Right renal pelvis (tissue), 4 donors: ENCODE measurements around the gene UBE2D2. TPM values are rescaled to one million over a fixed set of nuclear protein-coding genes. Genes with fewer than 3 reads are reported as not detected.

Source experiments
- DNase-seq, 4 donors: peaks; one replicate each; pipeline ENCODE4 v3.0.0-alpha.2; 2013; ENCODE audit warnings: low read depth in 4 of 4, low spot score in 3 of 4, missing footprints in 1 of 4
- polyA plus RNA-seq, 4 donors: library from polyadenylated mRNA; unstranded; fragments of 120-200 nt; gene quantifications; one replicate each; pipeline ENCODE4 v1.2.1, GENCODE V29; 2013; ENCODE audit not compliant: insufficient read length in 4 of 4

Gene UBE2D2
- polyA plus RNA-seq, 4 donors: 153 to 209 (median 197) TPM

DNA sequence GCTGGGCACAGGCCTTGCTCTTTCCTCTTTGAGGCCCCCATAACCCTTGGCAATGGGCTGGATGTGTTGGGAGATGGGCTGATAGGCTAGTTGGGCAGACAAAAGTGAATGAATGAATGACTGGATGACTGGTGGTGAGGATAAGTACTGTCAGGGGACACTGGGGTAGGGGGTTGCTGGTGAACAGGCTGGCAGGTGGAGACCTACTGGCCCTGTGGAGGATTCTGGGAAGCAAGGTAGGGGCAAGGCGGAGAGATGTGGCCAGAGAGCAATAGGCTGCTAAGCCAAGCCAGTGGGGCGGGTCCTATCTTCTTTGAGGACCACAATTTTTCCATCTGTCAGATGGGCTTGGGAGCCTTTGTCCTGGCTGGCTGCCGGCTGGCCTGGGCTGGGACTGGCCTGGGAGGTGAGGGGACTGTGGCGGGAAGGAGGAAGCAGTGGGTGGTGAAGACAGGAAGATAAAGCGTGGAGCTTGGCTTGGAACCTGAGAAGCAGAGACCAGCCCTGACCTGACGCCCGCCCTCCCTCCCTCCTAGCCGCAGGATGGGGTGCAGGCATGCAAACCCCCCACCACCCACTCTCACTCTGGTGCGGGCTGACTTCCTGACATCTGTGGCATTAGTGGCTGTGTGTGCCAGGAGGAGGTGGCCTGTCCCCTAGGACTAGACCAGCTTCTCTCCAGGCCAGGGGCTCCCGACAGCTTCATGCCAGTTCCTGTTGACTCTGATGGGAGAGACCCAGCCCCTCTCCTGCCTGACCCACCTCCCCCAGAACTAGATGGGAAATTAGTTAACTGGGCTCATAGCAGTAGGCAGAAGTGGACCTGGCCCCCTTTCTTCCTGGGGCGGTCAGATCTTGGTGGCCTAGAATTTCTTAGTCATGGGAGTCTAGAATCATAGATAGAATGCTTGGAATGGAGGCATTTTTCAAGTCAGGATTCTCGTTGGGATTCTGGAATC lies 96.5 kb downstream of the UBE2D2 start:
- no peak for DNase-seq

DNA sequence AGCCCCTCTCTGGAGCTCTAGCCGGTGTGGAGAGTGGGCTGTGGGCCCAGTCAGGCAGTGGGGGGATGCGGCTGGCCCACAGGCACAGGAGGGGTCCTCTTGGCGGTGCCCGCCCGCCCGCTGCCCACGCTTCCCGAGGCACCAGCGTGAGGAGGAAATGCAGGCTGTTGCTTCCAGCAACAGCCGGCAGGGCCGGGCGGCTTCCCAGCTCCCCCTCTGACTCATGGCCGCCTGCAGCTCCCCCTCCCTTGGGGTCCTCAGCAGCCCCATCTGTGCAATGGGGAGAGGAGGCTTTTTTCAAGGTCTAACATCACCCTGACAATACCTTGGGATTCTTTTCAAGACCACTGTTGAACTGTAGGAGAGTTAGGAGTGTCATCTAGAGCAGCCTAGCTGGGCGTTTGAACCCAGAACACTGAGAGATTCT lies 97.4 kb downstream of the UBE2D2 start:
- DNase-seq: no peak

DNA sequence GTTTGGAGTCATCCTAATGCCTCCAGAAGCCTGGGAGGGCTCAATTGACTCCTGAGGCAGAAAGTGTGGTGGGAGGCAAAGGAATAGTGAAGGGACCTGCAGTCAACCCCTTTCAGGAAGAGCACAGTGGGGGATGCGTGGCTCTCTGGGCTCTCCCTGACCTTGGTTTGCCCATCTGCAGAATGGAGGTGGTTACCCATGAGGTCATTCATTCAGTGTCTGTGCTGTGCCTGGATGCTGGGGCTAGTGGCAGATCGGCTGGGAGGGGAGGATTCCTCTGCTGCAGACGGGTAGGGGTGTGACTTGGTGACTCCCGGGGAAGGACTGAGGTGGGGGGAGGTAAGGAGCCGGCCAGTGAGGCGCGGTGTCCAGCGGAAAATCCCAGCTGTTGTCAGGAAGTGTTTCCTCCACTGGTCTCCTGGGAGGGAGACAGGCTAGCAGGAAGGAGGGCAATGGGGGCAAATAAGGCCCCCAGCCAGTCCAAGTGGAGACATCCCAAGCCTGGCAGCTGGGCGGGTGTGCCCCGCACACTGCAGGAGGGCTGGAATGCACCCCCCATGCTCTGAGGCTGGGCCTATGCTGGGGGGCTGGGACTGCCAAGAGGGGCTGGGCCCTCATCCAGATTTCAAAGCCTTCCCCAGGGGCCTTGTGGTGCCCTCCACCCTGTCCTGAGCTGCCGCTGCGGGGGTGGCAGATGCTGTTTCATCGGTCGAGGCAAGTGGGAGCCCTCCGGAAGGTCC lies 98.0 kb downstream of the UBE2D2 start:
- no peak for DNase-seq

DNA sequence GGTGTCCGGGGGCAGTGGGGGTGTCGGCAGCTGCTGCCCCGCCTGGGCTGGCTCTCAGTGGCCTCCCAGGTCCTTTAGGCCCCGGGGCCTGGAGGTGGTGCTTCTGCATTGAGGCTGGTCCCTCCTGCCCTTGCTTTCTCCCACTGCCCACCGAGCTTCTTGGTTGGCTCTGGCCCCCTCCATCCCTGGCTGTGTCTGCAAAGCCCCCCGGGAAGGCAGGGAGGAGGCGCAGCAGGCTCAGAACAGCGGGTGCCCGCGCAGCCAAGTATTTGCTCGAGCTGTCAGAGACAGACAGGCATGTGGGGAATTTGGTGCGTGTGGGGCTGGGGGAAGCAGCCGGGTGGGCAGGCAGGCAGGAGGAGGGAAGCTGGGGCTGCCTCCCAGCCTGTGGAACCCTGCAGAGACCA lies 98.6 kb downstream of the UBE2D2 start:
- no peak for DNase-seq

DNA sequence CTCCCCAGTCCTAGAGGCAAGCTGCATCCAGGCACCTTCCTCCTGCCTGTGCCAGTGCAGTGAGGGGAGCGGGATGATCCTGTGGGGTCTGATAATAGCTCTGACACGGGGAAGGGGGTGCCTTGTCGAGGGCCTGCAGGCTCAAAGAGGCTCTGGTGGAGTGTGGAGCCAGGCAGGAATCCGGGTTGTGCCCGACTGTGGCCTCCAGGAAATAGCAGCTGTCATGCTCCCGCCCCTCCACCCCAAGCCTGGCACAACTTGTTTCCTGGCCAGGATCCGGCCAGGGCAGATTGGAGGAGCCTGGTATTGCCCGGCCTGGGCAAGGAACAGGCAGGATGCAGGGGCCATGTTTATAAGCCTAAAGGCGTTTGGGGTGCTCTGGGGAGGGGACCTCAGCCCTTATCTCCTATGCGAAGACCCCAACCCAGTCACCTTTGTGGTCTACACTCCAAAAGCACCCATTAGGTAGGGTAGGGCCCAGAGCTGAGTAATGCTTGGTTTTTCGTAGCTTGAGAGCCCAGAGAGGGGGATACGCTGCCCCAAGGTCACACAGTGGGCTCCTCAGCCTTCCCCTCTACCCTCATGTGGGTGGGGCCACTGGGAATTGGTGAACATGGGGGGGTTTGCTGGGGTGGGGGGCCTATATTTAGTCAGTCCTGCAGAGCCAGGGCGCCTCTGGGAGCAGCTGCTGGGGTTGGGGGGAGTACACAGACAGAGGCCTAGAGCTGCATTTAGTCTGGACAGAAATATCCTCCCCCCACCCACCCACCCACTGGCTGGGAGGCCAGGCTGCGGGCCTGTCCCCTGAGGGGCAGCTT lies 99.2 kb downstream of the UBE2D2 start:
- DNase-seq: no peak

DNA sequence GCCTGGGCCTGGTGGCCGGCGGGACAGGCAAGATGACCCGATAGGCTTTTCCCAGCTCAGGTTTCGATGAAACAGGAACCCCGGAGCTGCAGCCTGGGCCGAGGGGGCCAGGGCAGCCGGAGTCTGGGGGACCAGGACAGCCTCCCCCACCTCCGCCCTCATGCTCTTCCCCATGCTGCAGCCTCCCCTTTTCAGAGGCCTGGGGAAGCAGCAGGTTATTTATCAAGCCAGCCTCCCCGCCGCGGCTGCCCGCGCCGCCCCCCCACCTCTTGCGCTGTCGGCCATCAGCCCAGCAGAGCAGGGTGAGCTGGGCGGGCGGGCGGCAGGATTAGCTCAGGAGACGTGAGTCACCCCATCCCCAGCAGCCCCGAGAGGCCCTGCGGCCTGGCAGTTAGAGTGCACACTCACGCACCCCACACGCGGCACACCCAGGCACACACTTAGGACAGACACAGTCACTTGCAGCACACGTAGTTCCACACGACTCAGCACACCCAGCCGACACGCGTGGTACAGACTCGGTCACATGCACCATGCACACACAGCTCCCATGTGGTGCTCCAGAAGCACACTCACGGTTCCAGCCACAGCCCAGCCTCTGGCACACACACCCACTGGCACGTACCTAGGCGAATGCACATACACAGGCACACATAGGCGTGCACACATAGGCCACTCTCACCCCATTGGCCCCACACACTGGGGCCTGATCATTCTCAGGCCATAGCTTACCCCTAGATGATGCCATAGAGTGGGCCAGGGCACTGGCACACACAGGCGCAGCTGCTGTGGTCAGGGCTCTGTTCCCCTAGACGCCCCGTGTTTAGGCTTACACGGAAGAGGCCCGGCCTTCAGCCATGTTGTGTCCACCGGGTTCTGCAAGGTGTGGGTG lies 100.0 kb downstream of the UBE2D2 start:
- no peak for DNase-seq

DNA sequence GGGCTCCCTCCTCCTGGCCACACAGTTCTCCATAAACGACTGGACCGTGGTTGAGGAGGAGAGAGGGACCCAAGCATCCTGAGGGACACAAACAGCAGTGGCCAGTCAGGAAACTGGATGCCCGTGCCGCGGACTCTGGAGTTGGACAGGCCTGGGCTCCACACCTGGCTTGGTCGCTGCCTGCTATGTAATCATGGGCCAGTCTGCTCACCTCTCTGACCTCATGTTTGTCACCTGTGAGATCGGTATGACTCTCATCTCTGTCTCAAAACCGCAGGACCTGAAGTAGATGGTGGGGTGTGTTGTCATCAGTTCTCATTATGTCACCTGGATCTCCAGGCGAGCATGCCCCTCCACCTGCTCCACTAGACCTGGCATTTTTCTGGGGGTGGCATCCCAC lies 101.5 kb downstream of the UBE2D2 start:
- DNase-seq: no peak

DNA sequence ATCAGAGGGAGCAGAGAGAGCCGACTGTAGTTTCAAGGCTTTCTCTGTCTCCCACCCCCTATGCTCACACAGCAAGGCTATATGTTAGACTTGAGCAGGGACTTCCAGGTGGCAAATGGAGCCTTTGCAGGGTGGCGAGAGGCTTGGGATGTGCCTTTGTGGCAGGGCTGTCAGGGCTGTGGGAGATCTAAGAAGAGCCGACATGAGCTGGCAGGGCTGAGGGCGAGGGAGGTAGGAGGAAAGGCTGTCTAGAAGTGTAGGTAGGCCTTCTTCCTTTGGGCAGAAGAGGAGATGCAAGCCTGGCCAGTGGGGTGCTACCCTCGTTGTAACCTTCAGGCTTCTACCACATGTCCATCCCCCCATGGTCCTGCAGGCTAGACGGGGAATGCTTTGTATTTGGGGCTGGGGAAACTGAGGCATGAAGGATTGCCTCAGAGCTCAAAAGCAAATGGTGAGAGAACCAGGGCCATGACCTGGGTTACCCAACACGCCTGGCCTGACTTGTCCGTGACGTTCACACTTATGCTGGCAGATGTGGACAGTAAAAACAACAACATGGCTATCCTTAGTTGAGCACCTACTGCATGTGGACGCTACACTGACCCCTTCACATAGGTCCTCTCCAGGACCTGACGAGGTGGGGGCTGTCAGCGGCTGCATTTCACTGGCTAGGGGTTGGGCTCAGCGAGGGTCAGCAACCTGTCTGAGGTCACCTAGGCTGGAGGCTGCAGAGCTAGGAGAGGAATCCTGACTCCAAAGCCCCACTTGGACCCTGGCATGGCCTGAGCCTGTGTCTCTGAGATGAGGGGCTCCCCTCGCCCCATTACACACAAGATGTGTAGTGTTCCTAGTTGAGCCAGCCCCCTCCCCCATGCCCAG lies 102.3 kb downstream of the UBE2D2 start:
- DNase-seq: no peak

DNA sequence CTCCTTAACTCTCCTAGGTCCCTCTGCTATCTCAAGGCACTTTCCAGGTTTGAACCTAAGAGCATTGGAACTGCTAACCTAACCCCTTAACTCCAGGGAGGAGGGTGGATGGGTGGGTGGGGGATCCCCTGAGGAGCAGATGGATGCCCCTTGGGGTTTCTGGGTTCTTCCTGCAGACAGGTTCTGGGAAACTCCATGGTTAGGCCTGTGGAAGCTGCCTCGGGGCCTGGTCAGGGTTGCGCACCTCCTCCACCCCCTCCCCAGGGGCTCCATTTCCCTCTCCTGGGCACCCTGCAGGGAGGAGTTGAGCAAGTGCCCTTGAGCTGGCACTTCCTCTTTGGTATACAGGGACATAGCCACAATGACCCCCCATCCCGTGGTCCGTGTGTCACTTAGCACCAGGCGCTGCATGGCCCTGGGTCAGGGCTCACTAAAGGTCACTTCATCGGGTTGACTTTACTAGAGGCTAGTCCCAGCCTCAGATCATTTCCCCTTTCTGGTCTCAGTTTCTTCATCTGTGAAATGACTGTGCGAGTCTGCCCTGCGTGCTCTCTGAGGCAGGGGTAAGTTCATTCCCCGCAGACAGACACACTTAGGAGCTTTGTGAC lies 103.1 kb downstream of the UBE2D2 start:
- DNase-seq: no peak

DNA sequence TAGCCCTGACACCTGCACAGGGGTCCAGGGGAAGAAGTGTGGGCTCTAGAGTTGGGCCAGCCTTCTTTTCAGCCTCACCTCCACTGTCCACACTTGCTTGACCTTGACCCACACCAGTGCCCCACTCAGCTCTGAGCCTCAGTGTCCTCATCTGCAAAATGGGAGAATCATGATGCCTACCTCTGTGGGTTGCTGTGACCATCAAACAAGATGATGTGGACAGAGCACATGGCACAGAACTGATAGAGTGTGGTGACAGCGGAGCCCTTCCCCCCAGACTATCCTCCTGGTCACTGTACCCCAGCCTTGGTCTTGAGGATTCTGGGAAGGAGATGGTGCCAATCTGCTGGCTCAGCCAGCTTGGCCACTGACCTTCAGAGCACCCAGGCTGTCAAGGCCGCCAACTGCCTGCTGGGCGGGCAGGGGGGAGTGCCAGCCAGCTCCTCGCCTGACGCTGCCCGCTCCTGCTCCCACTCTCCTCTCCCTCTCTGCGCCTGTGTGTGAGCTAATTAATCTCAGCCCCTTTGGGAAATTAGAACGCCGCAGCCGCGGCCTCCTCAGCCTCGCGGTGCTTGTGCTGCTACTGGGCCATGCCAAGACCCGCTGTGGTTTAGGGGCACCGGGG lies 103.7 kb downstream of the UBE2D2 start:
- no peak for DNase-seq

DNA sequence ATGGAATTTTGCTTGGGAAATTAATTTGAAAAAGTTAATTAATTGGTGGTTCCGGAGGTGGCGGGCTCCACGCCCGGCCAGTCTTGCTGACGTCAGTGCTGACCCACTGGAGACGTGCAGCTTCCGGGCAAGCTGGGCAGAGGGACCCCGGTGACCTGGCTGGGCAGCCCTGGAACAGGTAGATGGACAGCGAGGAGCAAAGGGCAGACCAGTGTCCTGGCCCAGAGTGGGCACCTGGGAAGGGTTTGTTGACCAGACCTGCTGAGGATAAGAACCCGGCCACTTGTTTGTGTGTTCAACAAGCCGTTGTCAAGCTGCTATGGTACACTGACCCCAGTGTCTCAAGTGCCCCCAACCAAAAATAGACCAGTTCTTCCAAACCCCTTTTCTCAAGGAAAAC lies 104.5 kb downstream of the UBE2D2 start:
- no peak for DNase-seq

DNA sequence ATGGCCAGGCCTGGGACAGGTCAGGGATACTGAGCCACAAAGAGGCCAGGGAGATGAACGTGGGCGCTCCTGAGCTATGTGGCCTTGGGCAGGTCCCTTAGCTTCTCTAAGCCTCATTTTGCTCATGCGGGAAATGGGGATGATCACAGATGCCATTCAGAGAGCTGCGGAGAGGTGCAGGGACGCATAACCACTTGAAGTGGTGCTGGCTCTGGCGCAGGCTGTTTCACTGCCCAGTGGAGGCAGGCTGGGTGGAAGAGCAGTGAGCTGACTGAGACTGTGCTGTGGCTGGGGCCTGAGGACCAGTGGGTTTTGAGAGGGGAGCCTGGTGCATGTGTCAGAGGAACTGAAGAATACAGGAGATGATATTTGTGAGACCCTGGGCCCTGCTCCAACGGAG lies 105.4 kb downstream of the UBE2D2 start:
- no peak for DNase-seq

DNA sequence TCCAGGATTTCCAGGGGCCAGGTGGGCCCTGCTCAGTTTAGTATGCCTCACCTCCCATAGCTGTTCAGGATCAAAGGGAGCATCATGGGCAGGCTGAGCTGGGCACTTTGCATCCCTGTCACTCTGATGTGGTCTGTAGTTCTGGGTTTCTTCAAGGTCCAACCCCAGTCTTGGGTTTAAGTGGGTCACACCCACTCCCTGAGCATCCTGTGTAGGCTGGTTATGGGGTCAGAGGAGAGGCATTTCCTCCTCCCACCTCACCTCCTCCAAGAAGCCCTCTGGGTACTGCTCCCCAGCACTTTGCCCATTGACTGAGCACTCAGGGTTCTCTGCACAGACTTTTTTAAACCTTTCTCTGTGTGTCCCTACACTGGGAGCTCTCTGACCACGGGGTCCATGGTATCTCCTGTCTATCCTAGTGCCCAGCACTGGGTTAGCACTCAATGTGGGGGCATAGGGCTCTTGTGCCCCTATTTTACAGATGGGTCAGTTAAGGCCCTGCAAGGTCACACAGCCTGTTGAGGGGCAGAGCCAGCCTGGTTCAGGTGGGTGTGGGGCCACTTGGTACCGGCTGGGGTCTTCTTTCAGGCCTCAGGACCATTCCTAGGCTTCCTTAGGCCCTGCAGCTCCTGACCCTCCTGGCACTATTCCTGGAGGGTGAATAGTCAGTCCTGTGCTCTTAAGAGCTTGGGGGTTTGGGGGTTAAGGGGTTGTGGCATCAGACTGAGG lies 106.0 kb downstream of the UBE2D2 start:
- DNase-seq: no peak

DNA sequence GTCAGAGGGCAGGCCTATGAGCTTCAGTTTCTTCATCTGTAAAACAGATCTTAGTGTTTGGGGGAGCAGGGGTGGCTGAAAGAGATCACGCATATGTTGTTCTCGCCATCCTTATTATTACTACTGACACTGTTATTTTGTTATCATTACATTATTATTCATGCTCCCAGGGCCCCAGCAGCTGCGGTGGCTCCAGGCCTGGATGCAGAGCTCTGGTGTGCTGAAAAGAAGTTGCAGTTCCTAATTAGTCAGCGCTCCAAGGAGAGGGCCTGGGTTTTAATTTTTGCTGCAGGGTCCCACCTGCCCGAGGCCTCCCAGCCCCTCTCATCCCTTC lies 106.6 kb downstream of the UBE2D2 start:
- DNase-seq: no peak

DNA sequence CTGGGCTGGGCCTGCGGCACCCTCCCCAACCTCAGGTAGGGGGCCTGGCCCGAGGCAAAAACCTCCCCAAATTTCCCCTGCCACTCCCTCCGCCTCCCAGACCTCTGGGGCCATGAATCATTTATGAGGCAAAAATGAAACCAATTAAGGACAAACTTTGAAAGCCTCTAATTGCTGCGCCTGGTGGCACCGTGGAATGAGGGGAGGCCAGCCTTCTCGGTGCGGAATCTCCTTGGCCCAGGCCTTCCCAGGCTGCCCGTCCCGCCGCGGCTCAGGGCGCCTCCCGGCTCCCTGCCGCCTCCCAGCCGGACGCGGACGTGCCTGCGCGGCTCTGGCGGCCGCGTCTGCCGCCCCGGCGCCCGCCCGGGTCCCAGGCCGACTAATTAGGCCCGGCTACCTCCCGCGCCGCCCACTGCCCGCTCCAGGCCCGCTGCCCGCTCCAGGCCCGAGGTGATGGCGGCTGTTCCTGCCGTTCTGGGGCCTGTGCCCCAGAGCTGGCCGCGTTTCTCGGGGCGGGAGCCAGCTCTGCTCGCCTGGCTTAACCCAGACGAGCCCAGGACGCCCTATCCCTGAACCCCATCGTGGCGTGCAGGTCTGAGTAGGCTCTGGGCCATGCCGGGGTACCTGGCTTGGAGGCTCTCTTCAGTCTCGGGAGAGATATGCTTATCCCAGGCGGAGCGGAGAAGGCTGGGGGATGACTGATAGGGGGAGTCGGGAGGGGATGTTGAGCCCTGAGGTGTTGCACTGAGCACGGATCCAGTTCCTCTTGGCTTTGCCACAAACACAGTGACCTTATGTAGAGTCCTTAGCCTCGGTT lies 107.1 kb downstream of the UBE2D2 start:
- no peak for DNase-seq

DNA sequence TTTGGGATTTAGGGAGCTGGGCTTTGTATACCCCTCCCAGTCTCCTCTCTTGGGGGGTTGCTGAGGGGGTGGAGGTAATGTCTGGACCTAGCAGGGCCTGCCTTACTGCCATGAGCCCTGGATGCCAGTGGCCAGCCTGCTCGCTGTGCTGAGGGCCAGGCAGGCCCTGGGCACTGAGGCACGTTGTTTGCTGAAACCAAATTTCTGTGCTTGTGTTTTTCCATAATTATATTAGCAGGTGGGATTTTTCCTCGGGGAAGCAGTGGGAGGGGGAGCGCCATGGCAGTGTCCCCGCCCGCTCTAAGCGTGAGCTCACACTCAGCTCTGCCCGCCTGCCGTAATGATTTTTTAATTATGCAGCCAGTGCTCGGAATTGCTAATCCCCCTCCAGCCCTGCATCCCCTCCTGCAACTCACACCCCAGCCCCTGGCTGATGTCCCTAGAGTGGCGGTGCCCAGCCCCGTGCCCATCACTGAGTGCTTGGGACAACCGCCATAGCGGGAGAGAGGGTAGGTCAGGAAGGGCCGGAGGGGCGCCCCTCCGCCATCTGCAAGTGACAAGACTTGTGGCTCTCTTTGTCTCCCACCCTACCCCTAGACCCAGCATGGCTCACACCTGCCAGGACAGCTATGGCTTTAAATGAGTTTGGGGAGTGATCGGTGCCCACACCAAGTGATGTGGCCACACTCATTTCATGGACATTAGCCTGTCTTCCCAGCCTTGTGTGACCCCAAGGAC lies 108.0 kb downstream of the UBE2D2 start:
- DNase-seq: no peak
